Mucosa of rectum (tissue), 2 donors: ENCODE measurements around the gene TADA2A.
"Not testable (repeated sequence)": the region's sequence is repeated elsewhere in the genome, so short reads cannot be mapped to it uniquely, and the experiment has no call there.

Experiments
- H3K27ac ChIP-seq, 2 donors: one replicate each; pipeline ENCODE4 v1.7.0; 2013; ENCODE audit warnings: inconsistent platforms in 2 of 2, low read depth in 2 of 2, low read length in 2 of 2
- H3K27me3 ChIP-seq, 2 donors: one replicate each; pipeline ENCODE4 v1.7.0; 2013; ENCODE audit warnings: low read length in 2 of 2; ENCODE audit not compliant: control insufficient read depth in 2 of 2, insufficient read depth in 2 of 2
- H3K36me3 ChIP-seq, 2 donors: one replicate each; pipeline ENCODE4 v1.7.0; 2013; ENCODE audit warnings: low read length in 2 of 2; ENCODE audit not compliant: control insufficient read depth in 2 of 2, insufficient read depth in 2 of 2
- H3K4me1 ChIP-seq, 2 donors: one replicate each; pipeline ENCODE4 v1.7.0; 2013; ENCODE audit warnings: low read length in 2 of 2, mild to moderate bottlenecking in 1 of 2; ENCODE audit not compliant: control insufficient read depth in 2 of 2, insufficient read depth in 2 of 2
- H3K4me3 ChIP-seq, 2 donors: one replicate each; pipeline ENCODE4 v1.7.0; 2013; ENCODE audit warnings: low read length in 2 of 2
- H3K9ac ChIP-seq, 2 donors: one replicate each; pipeline ENCODE4 v1.7.0; 2013; ENCODE audit warnings: low read length in 2 of 2, low read depth in 1 of 2, mild to moderate bottlenecking in 1 of 2
- H3K9me3 ChIP-seq, 2 donors: one replicate each; pipeline ENCODE4 v1.7.0; 2013; ENCODE audit warnings: low read length in 2 of 2; ENCODE audit not compliant: control insufficient read depth in 2 of 2
- donor health status: healthy.
- donor health status: Normal muscosa, but diverticular disease.

TADA2A gene

GRCh38 chr17:37502009-37502936 is 95.6 kb downstream of the TADA2A start:
- H3K9me3 ChIP-seq: no peaks in the 10 kb centered on the region
- no peaks in the 10 kb centered on the region for H3K36me3 ChIP-seq
- H3K27ac ChIP-seq: no peak overlapping the region
- H3K9ac ChIP-seq: no peak overlapping the region
- no peak overlapping the region for H3K4me3 ChIP-seq
- H3K4me1 ChIP-seq: no peaks in the 10 kb centered on the region
- no peaks in the 10 kb centered on the region for H3K27me3 ChIP-seq

GRCh38 chr17:37503148-37503547 is 96.5 kb downstream of the TADA2A start:
- no peaks in the 10 kb centered on the region for H3K27me3 ChIP-seq
- H3K9ac ChIP-seq: no peak overlapping the region
- no peaks in the 10 kb centered on the region for H3K36me3 ChIP-seq
- no peak overlapping the region for H3K27ac ChIP-seq
- no peaks in the 10 kb centered on the region for H3K9me3 ChIP-seq
- H3K4me3 ChIP-seq: no peak overlapping the region
- H3K4me1 ChIP-seq: no peaks in the 10 kb centered on the region

- no peak overlapping the region for H3K27ac ChIP-seq
- no peaks in the 10 kb centered on the region for H3K4me1 ChIP-seq
- no peaks in the 10 kb centered on the region for H3K36me3 ChIP-seq
- no peak overlapping the region for H3K4me3 ChIP-seq
- H3K9me3 ChIP-seq: no peaks in the 10 kb centered on the region
- no peaks in the 10 kb centered on the region for H3K27me3 ChIP-seq
- H3K9ac ChIP-seq: no peak overlapping the region
Observed at GRCh38 chr17:37505333-37505732, 98.6 kb downstream of the TADA2A start.

- Histone ChIP-seq H3K9ac (no peak overlapping the region), H3K4me3 (no peak overlapping the region), H3K36me3 (no peaks in the 10 kb centered on the region), H3K4me1 (no peaks in the 10 kb centered on the region), H3K27me3 (no peaks in the 10 kb centered on the region), H3K27ac (no peak overlapping the region), H3K9me3 (no peaks in the 10 kb centered on the region)
Observed at GRCh38 chr17:37506678-37507077, 100.0 kb downstream of the TADA2A start.

- H3K27ac ChIP-seq: no peak overlapping the region
- H3K4me1 ChIP-seq: no peaks in the 10 kb centered on the region
- H3K9me3 ChIP-seq: no peaks in the 10 kb centered on the region
- no peaks in the 10 kb centered on the region for H3K36me3 ChIP-seq
- no peaks in the 10 kb centered on the region for H3K27me3 ChIP-seq
- no peak overlapping the region for H3K4me3 ChIP-seq
- no peak overlapping the region for H3K9ac ChIP-seq
Observed at GRCh38 chr17:37507111-37507510, 100.4 kb downstream of the TADA2A start.

GRCh38 chr17:37510056-37510455 is 103.4 kb downstream of the TADA2A start:
- Histone ChIP-seq H3K36me3 (peaks cover 11 to 12% of the 10 kb centered on the region in 2 donors), H3K27me3 (no peaks in the 10 kb centered on the region), H3K9me3 (no peaks in the 10 kb centered on the region), H3K9ac (no peak overlapping the region), H3K27ac (no peak overlapping the region), H3K4me1 (no peaks in the 10 kb centered on the region), H3K4me3 (no peak overlapping the region)

GRCh38 chr17:37511642-37512041 is 105.0 kb downstream of the TADA2A start:
- H3K9ac ChIP-seq, H3K4me1 ChIP-seq, H3K4me3 ChIP-seq, H3K9me3 ChIP-seq, H3K27me3 ChIP-seq, H3K27ac ChIP-seq: not testable (repeated sequence)
- H3K36me3 ChIP-seq: peaks cover 12 to 13% of the 10 kb centered on the region in 2 donors

- Histone ChIP-seq H3K9ac (no peak overlapping the region), H3K27me3 (no peaks in the 10 kb centered on the region), H3K4me3 (no peak overlapping the region), H3K27ac (no peak overlapping the region), H3K9me3 (no peaks in the 10 kb centered on the region), H3K36me3 (peaks cover 18 to 19% of the 10 kb centered on the region in 2 donors), H3K4me1 (no peaks in the 10 kb centered on the region)
Observed at GRCh38 chr17:37512442-37513068, 105.9 kb downstream of the TADA2A start.

GRCh38 chr17:37513711-37514110 is 107.0 kb downstream of the TADA2A start:
- no peak overlapping the region for H3K9ac ChIP-seq
- H3K36me3 ChIP-seq: peaks cover 28 to 29% of the 10 kb centered on the region in 2 donors
- no peaks in the 10 kb centered on the region for H3K9me3 ChIP-seq
- H3K4me3 ChIP-seq: no peak overlapping the region
- H3K27ac ChIP-seq: no peak overlapping the region
- H3K4me1 ChIP-seq: no peaks in the 10 kb centered on the region
- H3K27me3 ChIP-seq: no peaks in the 10 kb centered on the region

GRCh38 chr17:37516127-37516571 is 109.5 kb downstream of the TADA2A start:
- no peak overlapping the region for H3K4me3 ChIP-seq
- H3K4me1 ChIP-seq: no peaks in the 10 kb centered on the region
- H3K9ac ChIP-seq: no peak overlapping the region
- no peaks in the 10 kb centered on the region for H3K27me3 ChIP-seq
- no peak overlapping the region for H3K27ac ChIP-seq
- H3K36me3 ChIP-seq: peaks cover 46 to 50% of the 10 kb centered on the region in 2 donors
- no peaks in the 10 kb centered on the region for H3K9me3 ChIP-seq
